Stimulated activated CD8-positive, alpha-beta memory T cell treated with anti-CD3 and anti-CD28 coated beads, Interleukin-7, amount 100 ng/mL, for 24 hours (primary cell): Measurements from ENCODE around the gene DTL.

Experiments
- DNase-seq: peaks from one replicate; pipeline ENCODE4 v3.0.0-alpha.2; 2020; ENCODE audit warnings: low read depth

The DTL gene

DNA sequence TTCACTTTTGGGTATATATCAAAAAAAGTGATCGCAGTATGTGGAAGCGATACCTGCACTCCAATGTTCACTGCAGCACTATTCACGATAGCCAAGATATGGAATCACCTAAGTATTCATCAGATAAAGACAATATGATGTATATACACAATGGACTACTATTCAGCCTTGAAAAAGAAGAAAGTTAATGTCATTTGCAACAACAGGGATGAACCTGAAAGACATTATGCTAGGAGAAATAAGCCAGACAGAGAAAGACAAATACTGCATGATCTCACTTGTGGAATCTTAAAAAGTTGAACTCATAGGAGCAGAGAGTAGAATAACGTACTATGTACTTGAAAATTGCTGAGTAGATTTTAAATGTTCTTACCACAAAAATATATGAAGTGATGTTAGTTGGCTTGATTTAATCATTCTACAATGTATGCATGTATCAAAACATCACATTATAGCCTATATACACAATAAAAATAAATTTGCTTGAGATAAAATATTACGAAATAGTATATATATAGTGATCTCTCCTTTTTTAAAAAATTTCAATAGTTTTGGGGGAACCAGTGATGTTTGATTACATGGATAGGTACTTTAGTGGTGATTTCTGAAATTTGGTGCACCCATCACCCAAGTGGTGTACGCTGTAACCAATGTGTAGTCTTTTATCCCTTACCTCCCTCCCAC is 56.0 kb downstream of the DTL start:
- no peak for DNase-seq

DNA sequence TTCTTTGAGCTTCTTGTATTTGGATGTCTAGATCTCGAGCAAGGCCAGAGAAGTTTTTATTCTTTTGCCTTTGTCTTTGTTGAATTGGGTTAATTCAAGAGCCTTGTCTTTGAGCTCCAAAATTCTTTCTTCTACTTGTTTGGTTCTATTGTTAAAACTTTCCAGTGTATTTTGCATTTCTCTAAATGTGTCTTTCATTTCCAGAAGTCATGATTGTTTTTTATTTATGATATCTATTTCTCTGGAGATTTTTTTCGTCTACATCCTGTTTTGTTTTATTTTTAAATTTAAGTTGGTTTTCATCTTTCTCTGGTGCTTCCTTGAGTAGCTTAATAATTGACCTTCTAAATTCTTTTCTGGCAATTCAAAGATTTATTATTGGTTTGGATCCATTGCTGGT is 61.8 kb downstream of the DTL start:
- DNase-seq, result no peak

DNA sequence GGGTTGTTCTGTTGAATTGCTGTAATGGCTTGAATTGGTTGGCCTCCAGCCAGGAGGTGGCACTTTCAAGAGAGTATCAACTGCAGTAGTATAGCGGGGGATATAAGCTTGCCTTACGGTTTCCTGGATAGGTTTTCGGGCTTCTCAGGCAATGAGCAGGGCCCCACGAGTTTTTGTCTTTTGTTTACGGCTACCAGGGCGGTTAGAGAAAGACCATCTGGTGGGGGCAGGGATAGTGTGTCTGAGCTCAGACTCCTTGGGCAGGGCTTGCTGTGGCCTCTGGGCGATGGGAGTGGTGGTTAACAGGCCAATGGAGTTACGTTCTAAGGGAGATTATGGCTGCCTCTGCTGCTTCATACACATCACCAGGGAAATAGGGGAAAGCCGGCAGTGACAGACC is 62.8 kb downstream of the DTL start:
- DNase-seq, result no peak

DNA sequence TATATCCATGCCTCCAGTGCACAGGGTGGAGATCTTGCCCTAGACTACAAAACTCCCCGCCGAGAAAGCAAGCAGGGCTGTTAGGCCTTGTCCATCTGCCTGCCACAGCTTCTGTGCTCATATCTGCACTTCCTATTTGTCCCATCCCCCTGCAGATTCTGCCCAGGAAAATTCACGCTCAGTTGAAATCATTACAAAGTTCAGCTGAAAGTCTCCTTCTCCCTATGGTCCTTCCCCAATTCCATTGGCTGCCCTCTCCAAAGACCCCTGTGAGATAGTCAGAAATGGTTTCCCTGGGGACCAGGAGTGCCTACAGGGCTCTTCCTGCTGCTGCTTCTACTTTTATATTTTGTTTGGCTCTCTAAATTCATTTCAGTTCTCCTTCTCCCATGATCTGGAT is 63.2 kb downstream of the DTL start:
- DNase-seq, result no peak

DNA sequence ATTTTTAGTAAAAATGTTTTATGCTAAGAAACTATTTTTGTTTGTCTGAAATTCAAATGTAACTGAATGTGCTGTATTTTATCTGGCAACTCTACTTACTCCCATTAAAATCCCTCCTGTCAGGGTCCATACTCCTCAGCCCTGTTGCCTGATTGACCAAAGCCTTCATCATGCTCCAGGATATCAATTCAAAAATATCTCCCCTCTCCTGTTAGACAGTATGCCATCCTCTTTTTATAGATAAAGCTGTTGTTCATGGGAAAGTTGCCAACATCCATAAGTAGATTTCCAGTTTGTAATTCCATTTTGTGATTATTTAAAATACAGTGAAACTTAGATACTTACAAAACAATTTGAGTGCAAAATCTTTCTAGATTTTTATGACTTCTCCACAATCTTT is 65.7 kb downstream of the DTL start:
- DNase-seq, result no peak

DNA sequence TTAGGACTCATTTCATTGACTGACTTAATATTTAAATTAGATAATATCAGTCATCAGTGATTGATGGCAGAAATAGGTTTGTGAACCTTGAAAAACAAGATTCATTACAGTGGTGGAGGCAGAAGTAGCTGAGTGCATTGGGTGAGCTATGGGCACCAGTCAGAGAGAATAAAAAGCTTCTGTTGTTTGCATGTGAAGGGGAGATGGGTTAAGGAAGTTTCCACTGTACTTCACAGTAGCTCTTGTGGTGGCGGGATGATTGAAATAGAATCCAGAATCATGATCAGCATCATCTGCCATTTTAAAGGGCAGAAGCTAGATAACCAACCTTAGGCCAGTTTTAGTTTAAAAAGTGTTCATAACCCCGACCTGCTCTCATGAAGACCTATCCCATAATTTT is 66.2 kb downstream of the DTL start:
- DNase-seq, result no peak

DNA sequence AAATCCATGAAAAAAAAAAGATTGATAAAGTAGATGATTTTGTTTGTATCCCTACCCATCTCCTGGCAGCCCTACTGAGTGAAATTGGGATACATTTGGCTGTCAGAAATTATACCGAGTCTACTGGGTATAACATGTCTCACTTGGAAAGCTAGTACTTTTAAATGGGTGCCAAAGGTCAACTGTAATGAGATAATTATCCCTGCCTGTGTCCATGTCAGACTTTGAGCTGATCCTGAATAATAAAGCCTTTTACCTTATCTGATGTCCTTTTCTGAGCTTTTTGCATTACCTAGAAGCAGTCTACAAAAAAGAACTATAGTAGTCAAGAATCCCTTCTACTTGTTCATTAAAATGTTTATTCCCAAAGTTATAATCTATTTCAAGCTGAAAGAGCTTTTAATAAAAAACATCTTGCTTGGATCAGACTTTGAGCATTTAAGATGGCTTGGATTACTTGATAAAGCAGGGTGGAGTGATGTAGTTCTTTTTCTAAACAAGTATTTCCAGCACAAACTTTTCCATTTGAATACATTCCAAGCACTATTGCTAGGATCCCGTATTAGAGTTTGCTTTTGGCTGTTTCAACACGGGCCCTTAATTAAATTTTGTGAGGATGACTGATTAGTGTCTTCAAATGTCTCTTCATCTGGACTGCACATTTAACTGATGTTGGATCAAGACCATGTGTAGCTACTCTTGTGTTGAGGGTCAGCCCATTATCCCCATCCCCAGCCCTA is 69.2 kb downstream of the DTL start:
- no peak for DNase-seq

DNA sequence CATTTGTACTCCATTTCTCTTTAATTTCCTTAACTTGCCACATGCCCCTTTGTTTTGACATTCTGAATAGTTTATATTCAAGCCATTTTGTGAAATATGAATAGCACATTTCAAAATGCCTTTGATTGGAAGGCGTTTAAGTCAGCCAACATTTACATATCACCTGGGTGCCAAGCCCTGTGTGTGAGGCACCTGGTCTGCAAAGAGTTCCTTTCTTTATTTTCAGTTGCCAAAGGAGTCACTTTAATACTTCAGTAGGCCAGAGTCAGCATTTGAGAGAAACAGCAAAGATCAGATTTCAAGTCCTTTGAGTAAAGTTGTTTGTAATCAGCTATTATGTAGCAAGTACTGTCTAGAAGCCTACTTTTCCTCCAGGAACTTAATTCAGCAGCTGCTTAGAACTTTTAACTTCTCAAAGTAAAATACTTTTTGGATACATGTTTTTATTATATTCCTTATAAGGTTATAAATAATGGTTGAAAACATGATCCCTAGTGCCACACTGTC is 70.8 kb downstream of the DTL start:
- DNase-seq, result no peak

DNA sequence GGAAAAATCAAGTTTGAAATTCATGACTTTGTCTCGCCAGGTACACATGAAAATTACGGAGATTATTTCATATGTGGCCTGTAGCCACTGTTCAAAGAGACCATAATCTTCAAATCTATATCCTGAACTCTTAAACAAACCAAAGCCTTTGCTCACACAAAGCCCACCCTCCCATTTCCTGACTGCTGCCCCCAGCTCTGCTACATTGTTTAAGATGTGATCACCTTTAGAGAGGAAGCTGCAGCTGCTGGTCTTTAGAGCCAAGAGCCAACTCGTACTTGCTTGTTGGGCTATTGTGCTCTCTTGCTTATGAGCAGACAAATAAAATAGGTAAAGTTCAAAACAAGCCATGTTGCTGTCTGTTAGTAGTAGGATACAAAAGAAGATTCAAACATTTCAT is 71.9 kb downstream of the DTL start:
- no peak for DNase-seq

DNA sequence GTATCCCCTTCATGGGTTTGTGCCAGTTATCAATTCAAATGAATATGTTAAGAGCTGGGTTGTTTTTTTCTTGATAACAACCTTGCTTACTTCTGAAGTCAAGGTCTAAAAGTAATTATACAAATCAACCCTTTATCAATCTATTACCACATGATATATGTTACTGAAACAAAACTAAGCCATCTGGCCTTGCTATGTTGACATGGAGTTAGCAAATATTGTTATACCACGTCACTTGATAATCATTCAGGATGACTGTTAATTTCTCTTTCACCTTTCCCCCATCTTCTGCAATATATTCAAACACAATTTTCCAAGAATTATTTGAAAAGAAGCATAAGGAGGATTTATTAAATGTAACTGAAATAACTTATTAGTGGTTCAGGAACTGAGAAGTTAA is 72.6 kb downstream of the DTL start:
- DNase-seq, result no peak

DNA sequence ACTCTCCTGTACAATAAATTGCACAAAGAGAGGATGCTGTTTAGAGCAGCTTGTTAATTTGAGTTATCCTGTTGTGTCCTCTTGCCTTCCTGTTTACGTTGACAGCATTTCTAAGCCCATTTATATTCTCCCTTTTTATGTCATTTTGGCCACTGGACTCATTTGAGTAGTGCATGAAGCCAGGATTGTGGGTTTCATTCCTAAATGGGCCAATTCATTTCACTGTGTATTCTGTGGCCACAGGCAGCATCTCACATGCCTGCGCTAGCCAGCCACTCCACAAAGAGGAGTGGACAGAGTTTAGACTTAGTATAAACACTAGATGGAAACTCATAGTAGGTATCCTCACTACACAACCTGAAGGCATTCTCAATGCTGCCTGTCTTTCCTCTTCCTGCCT is 73.4 kb downstream of the DTL start:
- no peak for DNase-seq

DNA sequence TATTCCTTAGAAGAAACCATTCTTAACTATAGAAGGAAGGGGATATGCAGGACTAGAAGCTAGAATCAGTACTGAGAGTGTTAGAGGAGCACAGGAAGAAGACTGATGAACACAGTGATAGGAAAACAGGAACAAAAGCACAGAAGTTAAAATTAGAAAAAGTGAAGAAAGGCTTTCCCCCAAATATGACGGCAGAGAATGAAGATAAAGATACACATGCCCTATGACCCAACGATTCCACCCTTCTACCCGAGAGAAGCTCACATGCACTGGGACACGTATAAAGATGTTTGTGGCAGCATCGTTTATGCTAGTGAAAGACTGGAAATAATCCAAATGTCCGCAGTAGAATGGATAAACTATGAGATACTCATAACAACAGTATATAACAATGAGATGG is 74.2 kb downstream of the DTL start:
- DNase-seq, result no peak

DNA sequence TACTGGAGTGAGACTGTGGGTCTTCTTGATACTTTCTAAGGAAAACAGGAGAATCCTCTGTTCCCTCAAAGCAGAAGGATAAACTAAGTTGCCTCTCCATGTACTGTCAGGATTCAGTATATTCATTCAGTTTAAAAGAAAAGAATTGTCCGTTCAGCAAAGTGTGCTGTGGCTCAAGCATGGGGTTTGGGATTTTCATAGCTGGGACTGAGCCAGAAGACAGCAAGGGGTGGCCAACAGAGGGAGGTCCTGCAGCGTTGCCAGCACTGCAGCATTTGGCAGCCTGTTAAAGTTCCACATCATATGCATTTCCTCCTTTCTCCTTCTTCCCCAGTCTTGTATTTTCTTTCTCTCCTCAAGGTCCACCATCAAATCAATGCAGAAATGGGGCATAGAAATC is 75.1 kb downstream of the DTL start:
- DNase-seq, result no peak

DNA sequence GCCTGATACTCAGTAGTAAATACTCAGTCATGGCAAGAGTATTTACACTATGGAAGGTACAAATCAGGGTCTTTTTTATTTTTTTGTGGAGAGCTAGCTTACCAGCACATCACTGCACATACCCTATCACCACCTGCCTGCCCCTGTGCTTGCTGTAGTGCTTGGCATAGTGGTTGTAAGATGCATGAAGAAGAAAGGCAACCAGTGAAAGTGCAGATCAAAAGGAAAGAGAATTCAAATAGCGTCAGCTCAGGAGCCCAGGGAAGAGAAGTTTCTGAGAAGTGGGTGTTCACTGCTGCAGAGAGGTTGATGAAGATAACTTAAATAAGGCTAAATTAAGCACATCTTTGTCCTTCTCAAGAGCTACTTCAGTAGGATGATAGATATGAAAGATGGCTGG is 76.0 kb downstream of the DTL start:
- DNase-seq, result no peak

DNA sequence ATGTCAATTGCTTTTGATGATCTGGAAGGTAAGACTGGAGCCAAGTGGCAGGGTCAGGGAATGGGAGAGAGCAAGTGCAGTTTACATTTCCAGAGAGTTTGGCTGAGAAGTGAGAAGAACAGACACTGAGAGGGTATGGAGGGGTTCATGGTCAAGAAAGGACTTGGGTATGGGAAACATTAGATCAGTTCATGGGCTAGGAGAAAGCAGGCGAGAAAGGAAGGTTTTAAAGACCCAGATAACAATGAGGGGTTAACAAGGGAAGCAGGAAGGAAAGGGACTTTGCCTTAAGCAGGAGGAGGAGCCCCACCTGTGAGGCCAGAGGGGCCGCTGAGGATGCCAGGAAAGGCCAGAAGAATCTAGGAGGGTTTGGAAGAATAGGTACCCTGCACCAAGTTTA is 78.2 kb downstream of the DTL start:
- no peak for DNase-seq

DNA sequence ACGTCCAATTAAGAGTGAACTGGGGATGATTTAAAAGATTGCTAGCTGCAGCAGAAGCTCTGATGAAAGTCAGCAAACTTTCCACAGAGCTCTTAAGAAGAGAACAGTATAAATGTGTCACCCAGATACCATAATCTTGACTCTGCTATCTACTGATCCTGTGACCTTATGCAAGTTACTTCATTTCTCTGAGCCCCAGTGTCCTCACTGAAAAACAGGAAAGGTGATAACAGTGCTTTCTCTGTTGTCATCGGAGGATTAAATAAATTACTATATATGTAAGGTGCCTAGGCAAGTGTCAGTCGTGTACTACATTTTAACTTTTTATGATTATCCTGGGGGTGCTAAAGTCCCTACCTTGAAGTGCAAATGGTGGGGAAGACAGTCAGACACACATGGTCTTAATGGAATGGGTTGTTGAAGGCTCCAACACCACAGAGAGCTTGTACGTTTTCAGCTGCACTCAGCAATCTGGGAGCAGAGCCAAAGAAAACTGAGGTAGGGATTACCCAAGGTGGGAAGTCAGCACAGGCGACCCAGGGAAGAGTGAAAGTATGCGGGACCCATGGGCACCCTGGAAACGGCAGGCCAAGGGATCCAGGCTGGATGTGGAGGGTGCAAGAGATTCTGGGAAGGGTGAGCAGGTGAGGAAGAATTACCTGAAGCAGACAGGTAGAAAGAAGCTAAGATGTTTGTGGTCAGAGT is 82.8 kb downstream of the DTL start:
- DNase-seq, result no peak

DNA sequence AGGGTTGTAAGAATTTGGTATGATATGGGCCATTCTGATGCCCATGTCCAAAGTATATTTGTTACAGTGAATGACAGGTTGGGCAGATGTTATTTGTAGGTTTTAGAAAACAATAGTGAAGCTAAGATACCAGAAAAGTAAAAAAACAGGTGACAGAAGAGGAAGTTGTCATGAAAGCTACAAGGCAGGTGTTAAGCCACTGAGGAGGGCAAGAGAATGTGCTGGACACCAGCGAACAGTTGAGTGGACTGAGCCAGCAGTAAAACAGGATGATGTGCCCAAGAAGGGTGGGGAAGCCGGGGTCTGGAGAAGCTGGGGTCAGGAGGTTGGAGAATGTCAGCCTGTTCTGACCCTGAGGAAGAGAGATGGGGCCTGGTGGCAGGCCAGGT is 83.3 kb downstream of the DTL start:
- no peak for DNase-seq

DNA sequence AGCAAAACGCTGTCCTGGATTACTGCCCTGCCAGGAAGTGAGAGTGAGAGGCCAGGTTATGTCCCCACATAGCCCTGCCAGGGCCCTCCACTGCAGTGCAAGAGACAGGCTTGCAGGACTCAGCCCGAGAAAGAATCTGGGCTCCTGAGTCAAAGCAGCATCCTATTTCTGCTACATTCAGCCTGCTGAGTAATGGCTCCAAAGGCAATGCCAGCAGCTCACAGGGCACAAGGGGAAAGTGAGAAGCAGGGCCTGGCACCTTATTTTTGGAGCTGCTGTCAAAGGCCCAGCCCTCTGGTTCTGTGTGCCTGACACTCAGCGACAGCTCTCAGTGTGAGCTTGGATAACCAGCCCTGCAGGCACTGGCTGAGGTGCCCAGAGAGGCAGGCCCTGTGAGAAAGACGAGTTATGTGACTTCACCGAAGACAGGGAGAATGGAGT is 83.9 kb downstream of the DTL start:
- DNase-seq, result no peak

DNA sequence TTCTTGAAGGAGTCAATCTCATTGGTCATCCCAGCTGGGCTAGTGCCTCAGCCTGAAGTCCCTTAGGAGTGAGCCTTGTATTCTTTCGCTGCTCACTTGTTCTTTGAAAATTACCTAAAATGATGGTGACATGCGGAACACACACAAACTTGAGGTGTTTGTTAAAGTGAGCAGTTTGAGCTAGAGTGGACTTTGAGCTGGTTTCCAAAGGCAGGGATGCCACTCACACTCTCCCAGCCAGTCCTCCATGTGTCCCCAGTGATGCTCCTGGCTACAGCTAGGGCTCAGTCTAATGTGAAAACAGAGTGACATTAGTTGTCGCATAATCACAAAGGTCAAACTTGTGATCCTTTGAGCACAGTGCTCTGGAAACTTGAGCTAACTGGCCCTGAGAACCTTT is 84.3 kb downstream of the DTL start:
- DNase-seq, result no peak

DNA sequence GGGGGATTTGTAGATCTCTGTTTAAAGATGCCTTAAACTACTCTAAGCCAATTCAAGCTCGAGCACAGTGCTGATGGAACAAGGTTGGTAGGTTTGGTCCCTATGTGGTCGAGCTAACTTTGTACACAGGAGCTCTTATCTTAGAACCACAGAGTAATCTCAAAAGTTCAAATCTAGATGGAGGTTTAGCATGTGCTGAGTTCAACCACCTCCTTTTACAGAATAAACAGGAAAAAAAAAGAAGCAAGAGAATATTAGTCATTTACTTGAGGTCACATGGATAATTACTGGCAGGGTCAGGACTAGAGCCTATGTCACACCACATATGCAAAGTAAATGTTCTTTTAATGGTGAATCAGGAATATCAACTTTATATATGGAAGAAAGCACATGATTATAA is 86.2 kb downstream of the DTL start:
- DNase-seq, result no peak

DNA sequence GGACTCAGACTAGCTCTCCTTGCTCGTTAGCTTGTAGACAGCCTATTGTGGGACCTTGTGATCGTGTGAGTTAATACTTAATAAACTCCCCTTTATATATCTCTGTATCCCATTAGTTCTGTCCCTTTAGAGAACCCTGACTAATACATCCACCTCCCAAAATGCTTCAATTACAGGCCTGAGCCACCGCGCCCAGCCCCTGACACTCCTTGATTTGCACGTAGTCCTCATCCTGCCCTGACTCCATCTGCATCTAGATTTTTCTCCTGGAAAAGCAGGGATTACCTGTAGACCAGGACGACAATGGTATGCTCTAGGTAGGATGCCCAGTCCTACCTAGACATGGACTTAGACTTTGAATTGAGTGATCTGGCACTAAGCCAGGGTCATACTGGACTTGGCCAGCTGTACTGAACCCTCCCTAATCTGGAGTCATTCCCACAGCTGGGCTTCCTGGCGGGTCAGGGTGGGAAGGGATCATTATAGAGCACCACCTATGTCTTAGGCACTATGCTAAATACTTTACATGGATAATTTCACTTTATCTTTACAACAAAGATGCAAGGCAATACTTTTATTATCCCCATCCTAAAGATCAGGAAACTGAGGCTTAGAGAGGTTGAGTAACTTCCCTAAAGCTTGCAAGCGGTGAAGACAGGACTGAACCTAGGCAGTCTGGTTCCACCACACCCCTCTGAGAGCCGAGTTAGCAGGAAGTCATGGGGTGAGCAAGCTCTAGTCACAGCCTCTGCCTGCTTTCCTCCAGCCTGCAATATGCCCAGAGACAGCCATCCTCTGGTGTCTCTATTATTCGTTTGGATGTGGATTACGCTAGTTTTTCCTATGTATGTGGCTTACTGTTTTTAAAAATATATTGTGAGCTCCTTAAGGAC is 89.4 kb downstream of the DTL start:
- no peak for DNase-seq

DNA sequence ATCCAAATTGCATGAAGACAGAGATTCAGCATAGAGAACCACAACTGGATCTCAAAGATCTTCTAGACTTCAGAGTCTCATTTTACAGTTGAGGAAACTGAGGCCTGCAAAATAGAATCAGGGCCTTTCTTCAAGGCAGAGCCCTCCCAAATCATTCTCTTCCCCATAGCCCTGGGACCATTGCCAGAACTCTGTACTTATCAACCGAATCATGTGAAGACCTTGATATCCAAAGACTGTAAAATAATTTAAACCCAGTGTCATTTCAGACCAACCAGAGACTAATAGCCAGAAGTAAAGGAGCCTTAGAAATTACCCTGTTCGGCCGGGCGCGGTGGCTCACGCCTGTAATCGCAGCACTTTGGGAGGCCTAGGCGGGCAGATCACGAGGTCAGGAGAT is 90.1 kb downstream of the DTL start:
- no peak for DNase-seq
